NCI-H146 (cell line): ENCODE data around the gene GREB1.
"Not testable (repeated sequence)": the region's sequence is repeated elsewhere in the genome, so short reads cannot be mapped to it uniquely, and the experiment has no call there.

ENCODE experiments used
- DNase-seq: peaks from one replicate; lab custom pipeline; 2025; lab: John Stamatoyannopoulos, UW

Gene GREB1

GRCh38 chr2:11639503-11639902 is 105.7 kb downstream of the GREB1 start:
- DNase-seq = no peak

GRCh38 chr2:11640132-11640531 is 106.3 kb downstream of the GREB1 start:
- DNase-seq = no peak

- no peak for DNase-seq
Measured at GRCh38 chr2:11642972-11643371, 109.1 kb downstream of the GREB1 start.

DNA sequence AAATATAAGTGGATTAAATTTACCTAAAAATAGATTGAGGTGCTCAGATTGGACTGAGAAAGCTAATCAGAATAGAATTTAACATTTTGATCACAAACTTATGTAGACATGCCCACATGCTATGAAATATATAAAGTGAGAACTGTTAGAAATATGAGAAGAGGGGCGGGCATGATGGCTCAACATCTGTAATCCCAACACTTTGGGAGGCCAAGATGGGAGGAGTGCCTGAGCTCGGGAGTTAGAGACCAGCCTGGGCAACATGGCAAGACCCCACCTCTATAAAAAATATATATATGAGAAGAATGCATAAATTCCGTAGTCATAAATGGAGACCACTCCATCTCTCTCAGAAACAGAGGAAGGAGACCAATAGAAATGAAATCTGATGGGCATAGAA is 110.4 kb downstream of the GREB1 start:
- no peak for DNase-seq

- DNase-seq = no peak
Measured at GRCh38 chr2:11646530-11646929, 112.7 kb downstream of the GREB1 start.

DNA sequence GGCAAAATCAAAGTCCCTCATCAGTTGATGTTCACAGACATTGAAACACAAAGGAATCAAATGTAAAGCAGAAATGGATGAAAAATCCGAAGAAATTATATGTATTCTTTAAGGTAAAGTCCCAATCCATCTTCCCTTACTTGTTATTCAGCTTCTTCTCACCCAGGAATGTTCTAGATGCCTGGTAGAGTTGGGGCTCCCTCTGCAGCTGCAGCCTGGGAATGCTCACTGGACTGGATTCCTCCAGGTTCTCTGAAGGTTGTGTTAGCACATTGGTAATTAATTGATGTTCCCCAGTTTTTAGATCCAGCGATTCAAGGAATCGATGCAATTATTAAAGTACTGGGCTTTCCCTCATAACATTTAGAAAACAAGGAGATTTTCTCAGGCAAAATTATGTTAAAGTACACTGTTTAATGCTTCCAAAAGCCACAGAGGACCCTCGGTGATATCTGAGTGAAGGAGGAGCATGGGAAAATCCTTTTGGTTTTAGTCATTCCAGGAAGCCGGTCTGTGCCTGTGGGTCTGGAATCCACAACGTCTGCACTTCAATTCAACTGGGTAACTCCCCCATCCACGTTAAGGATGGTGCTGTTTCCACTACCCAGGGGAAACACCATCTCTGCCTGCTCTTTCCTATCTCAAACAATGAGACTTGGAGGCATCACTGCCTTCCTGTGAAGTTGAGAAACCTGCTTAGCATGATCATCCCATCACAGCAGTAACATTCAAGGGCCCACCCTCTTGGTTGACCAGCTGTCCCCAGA is 114.2 kb downstream of the GREB1 start:
- DNase-seq = no peak

- no peak for DNase-seq
Measured at GRCh38 chr2:11649093-11649492, 115.2 kb downstream of the GREB1 start.

- DNase-seq = no peak
Measured at GRCh38 chr2:11651856-11652548, 118.2 kb downstream of the GREB1 start.

DNA sequence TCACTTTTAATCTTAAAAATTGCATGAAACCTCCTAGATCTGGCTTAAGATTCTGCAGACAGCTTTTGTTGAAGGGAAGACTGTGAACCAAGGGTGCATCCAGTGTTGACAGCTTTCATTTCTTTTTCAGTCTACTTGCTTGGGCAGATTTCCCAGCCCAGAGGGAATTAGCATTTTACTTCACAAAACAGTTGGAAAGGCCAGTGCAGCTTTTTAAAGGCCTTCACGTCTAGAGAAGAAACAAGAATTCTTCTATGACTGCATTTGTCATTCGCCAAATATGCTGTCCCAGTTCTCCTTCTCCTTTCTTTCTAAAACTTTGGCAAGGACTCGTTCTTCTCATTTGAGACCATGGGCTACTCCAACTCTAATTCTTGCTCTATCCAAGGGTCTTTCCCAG is 118.7 kb downstream of the GREB1 start:
- no peak for DNase-seq

GRCh38 chr2:11655495-11655894 is 121.7 kb downstream of the GREB1 start:
- DNase-seq = no peak

DNA sequence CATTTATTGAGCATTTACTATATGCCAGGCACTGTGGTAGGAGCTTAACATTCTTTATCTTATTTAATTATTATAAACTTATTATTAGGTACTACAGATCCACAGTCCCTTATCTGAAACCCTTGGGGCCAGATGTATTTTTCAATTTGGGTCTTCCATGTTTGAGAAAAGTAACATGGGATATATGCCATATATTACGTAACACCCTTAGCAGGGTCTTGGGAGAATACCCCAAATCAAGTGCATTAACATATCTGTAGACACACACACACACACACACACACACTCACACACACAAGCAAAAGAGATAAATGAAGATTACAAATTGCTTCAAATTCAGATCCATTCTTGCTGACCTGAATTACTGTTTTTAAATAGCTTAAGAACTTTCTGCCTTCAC is 122.4 kb downstream of the GREB1 start:
- no peak for DNase-seq

GRCh38 chr2:11656671-11657101 is 122.8 kb downstream of the GREB1 start:
- DNase-seq = no peak

DNA sequence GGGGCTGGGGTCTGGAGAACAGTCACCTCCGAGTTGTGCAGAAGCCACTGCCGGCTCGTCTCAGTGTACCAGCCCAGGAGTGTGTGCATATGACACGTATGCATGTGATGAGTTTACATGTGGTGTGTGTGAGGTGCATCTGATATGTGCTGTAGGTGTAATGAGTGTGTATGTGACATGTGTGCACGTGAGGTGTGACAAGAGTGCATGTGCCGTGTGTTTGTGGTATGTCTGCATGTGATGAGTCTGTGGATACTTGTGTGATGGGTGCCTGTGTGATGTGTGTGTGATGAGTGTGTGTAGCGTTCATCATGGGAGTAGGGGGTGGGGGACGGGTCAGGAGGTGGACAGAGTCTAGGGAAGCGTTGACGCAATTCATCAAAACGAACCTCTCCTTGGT is 123.3 kb downstream of the GREB1 start:
- DNase-seq = no peak

DNA sequence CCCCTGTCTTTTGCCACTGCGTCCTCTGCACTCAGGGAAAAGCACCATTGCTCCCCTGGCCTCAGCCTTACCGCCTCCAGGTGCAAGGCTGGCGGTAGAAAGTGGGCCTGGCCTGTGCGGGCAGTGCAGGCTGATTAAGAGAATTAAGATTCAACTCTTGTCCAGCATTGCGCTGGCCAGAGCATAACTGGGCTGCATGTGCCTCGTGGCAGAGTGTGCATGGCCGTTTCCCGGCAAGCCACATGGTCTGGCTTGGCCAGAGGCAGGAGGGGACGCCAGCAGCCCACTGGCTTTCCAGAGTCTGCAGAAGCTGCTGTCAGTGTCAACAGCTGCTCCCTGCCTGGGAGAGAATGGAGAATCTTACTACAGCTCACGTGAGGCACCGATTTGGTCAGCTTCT is 123.8 kb downstream of the GREB1 start:
- DNase-seq = no peak

GRCh38 chr2:11658208-11659114 is 124.6 kb downstream of the GREB1 start:
- DNase-seq = no peak

- no peak for DNase-seq
Measured at GRCh38 chr2:11659115-11659475, 125.2 kb downstream of the GREB1 start.

- no peak for DNase-seq
Measured at GRCh38 chr2:11659851-11660250, 126.0 kb downstream of the GREB1 start.

- DNase-seq = not testable (repeated sequence)
Measured at GRCh38 chr2:11660396-11660795, 126.6 kb downstream of the GREB1 start.

GRCh38 chr2:11661891-11662435 is 128.1 kb downstream of the GREB1 start:
- no peak for DNase-seq

- no peak for DNase-seq
Measured at GRCh38 chr2:11662882-11663281, 129.0 kb downstream of the GREB1 start.

DNA sequence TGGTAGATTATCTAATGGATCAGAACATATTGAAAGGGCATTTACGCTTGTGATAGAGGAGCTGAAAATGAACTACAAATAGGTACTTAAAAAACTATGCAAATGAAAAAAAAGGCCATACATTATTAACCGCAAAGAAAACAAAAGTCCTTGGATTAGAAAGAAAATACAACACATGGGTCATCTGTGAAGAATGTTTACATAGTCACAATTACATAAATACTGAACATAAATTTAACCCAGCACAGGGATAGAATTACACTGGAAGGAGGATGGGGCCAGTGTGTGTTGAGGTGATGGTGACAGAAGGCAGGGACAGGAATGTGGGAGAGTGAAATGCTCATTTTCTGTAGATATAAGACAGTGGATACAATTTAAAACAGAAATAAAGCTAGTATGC is 129.6 kb downstream of the GREB1 start:
- DNase-seq = no peak

DNA sequence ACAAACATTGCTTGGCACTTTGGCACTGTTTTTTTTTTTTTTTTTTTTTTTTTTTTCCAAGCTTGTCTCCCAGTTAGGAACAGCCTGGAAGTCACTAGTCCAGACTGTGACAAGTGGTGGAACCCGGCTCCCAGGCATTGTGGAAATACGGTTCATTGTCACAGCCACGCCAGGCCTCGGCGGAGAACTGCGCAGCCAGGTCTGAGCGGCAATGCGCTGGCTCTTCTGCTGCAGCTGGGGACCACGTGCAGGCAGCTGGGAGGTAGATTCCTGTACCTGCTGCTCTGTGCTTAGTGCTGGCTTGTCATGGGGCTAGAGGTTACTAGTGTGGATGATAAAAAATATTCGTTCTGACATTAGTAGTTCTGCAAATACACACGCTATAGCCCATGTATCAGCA is 131.2 kb downstream of the GREB1 start:
- DNase-seq = no peak
